Endothelial cell of umbilical vein (primary cell): ENCODE measurements around the gene RFC3. TPM values are rescaled to one million over a fixed set of nuclear protein-coding genes. Genes with fewer than 3 reads are reported as not detected.

ENCODE experiments used
- BruUV-seq: library from RNA; stranded (reverse); fragments of 400-500 nt; replicated peaks from 2 replicates; lab custom pipeline; 2021; lab: Mats Ljungman, UMichigan
- CTCF ChIA-PET: fragments of 300-600, 350-600 bp; sonication (Branson Sonifier 250); formaldehyde crosslinking; loops from one replicate; lab custom pipeline; 2021; ENCODE audit warnings: antibody characterized with exemption, inconsistent platforms; lab: Charles Lee
- POLR2A ChIA-PET: fragments of 300-600, 350-600 bp; sonication (Branson Sonifier 250); formaldehyde crosslinking; loops from one replicate; lab custom pipeline; 2021; ENCODE audit warnings: antibody characterized with exemption, inconsistent platforms; lab: Charles Lee
- DNase-seq: peaks from one replicate; pipeline ENCODE4 v3.0.0-alpha.2; 2011; ENCODE audit warnings: low read depth, low spot score
- FAIRE-seq: peaks from 2 replicates; lab custom pipeline; 2011; peaks lifted over from hg19 to GRCh38; lab: Jason Lieb, UNC
- H2AFZ ChIP-seq: 2 replicates; pipeline ENCODE4 v1.6.0; 2012; ENCODE audit warnings: low read depth, low read length, control low read depth, inconsistent platforms
- H3K27ac ChIP-seq: 2 replicates; pipeline ENCODE4 v1.5.1; 2011; ENCODE audit warnings: low read depth, mild to moderate bottlenecking, control low read depth, low read length, moderate library complexity; ENCODE audit not compliant: insufficient read depth
- H3K27me3 ChIP-seq, 2 experiments: 2 replicates each; pipeline versions ENCODE4 v1.6.0 to v1.6.1; 2011; ENCODE audit warnings: low read length in 2 of 2, mixed read lengths in 1 of 2; ENCODE audit not compliant: control insufficient read depth in 2 of 2, insufficient read depth in 2 of 2
- H3K36me3 ChIP-seq, 2 experiments: 2 replicates in 1 of 2; 3 replicates in 1 of 2; pipeline ENCODE4 v1.5.1; 2011; ENCODE audit warnings: low read length in 2 of 2, mild to moderate bottlenecking in 1 of 2, moderate library complexity in 1 of 2; ENCODE audit not compliant: control insufficient read depth in 2 of 2, insufficient read depth in 2 of 2; ENCODE audit errors: extremely low read depth in 1 of 2
- H3K4me1 ChIP-seq: 3 replicates; pipeline ENCODE4 v1.5.1; 2011; ENCODE audit warnings: mild to moderate bottlenecking, low read length; ENCODE audit not compliant: control insufficient read depth, insufficient read depth; ENCODE audit errors: extremely low read depth
- H3K4me2 ChIP-seq: 2 replicates; pipeline ENCODE4 v1.6.1; 2011; ENCODE audit warnings: low read length, control low read depth, mixed read lengths; ENCODE audit not compliant: insufficient read depth
- H3K4me3 ChIP-seq, 3 experiments: fragments of 200-600 bp in 1 of 3; sonication (generic), shearing (Covaris generic) in 1 of 3; replicated peaks in 1 of 3; 2 replicates each; pipeline ENCODE4 v1.5.1; 2011 to 2016; ENCODE audit warnings: control low read depth in 3 of 3, low read length in 3 of 3, mild to moderate bottlenecking in 2 of 3, inconsistent platforms in 1 of 3, low read depth in 1 of 3, moderate library complexity in 1 of 3; ENCODE audit not compliant: insufficient read depth in 1 of 3
- H3K79me2 ChIP-seq: 2 replicates; pipeline ENCODE4 v1.6.0; 2012; ENCODE audit warnings: low read length, inconsistent platforms; ENCODE audit not compliant: control insufficient read depth, insufficient read depth
- H3K9ac ChIP-seq: replicated peaks from 2 replicates; pipeline ENCODE3; 2011; ENCODE audit warnings: low read length, control low read depth; ENCODE audit not compliant: insufficient read depth; ENCODE audit errors: extremely low read depth
- H3K9me1 ChIP-seq: replicated peaks from 3 replicates; pipeline ENCODE4 v1.6.0; 2011; ENCODE audit warnings: mild to moderate bottlenecking, low read length; ENCODE audit not compliant: control insufficient read depth, insufficient read depth; ENCODE audit errors: extremely low read depth
- H3K9me3 ChIP-seq: replicated peaks from 2 replicates; pipeline ENCODE4 v1.5.1; 2012; ENCODE audit warnings: low read length, inconsistent platforms; ENCODE audit not compliant: control insufficient read depth, insufficient read depth
- H4K20me1 ChIP-seq: replicated peaks from 2 replicates; pipeline ENCODE3; 2011; ENCODE audit warnings: mild to moderate bottlenecking, low read length; ENCODE audit not compliant: control insufficient read depth, insufficient read depth; ENCODE audit errors: extremely low read depth
- CTCF ChIP-seq, 2 donors: IDR thresholded peaks; 1 replicate in 1 of 2; 2 replicates in 1 of 2; pipeline ENCODE4 v1.5.1; 2011; ENCODE audit warnings: low read length in 2 of 2, mild to moderate bottlenecking in 2 of 2, moderate library complexity in 2 of 2, control low read depth in 1 of 2, inconsistent platforms in 1 of 2, low read depth in 1 of 2; ENCODE audit not compliant: insufficient read depth in 1 of 2; ENCODE audit errors: extremely low read depth in 1 of 2
- EZH2 ChIP-seq: IDR thresholded peaks from 2 replicates; pipeline ENCODE4 v1.6.1; 2012; ENCODE audit warnings: borderline replicate concordance, low read depth, mild to moderate bottlenecking, moderate library complexity, low read length, inconsistent platforms; ENCODE audit not compliant: severe bottlenecking
- FOS ChIP-seq: IDR thresholded peaks from 2 replicates; pipeline ENCODE4 v1.6.1; 2011; ENCODE audit warnings: mild to moderate bottlenecking, low read length, moderate library complexity, borderline replicate concordance; ENCODE audit not compliant: insufficient read depth
- GATA2 ChIP-seq: IDR thresholded peaks from 2 replicates; pipeline ENCODE4 v1.7.0; 2011; ENCODE audit warnings: low read depth, mild to moderate bottlenecking, moderate library complexity, mixed read lengths, low read length; ENCODE audit not compliant: insufficient read length, insufficient read depth
- JUN ChIP-seq: IDR thresholded peaks from 2 replicates; pipeline ENCODE4 v1.6.1; 2011; ENCODE audit warnings: borderline replicate concordance, low read depth; ENCODE audit not compliant: insufficient read length, insufficient read depth
- MAX ChIP-seq: IDR thresholded peaks from 2 replicates; pipeline ENCODE4 v1.6.1; 2011; ENCODE audit not compliant: insufficient read depth, insufficient read length
- MYC ChIP-seq: IDR thresholded peaks from one replicate; pipeline ENCODE4 v1.6.1; 2011; ENCODE audit warnings: mild to moderate bottlenecking, low read depth, low read length
- POLR2A ChIP-seq: IDR thresholded peaks from 2 replicates; pipeline ENCODE4 v1.6.1; 2012; ENCODE audit warnings: low read depth, mild to moderate bottlenecking, control low read depth, low read length
- POLR2AphosphoS5 ChIP-seq: IDR thresholded peaks from 2 replicates; pipeline ENCODE4 v1.6.1; 2012; ENCODE audit warnings: low read depth, mild to moderate bottlenecking, control low read depth, low read length, moderate library complexity; ENCODE audit not compliant: insufficient read depth
- dilution Hi-C: fragments of 300-500 bp; cut with MboI; formaldehyde crosslinking; loops from one replicate; pipeline ENCODE4 v1.15.0; 2019; ENCODE audit warnings: low sequenced_read_pairs; ENCODE audit not compliant: extremely low pct_ligation_motif_present
- intact Hi-C: fragments of 100-400 bp; cut with micrococcal nuclease; formaldehyde crosslinking; loops from one replicate; pipeline ENCODE4 v1.10.0; 2022
- polyA plus RNA-seq, 4 experiments: library from polyadenylated mRNA; depleted of rRNA in 3 of 4; stranded (reverse) in 3 of 4; unstranded in 1 of 4; fragments of >200 nt; gene quantifications; 2 replicates each; pipeline versions ENCODE4 v1.2.1 to v1.2.3, GENCODE V29; 2011 to 2012; ENCODE audit warnings: missing spikeins in 1 of 4
- total RNA-seq: library from RNA; stranded (reverse); gene quantifications from 2 replicates; pipeline ENCODE4 v1.2.3, GENCODE V29; 2021

The RFC3 gene
- total and polyA plus RNA-seq, 2 donors (not counting 3 experiments of a cell fraction or from before 2014, with no cell fraction given), result 7.3 to 17.9 TPM

GRCh38 chr13:33842207-33842606 lies 24.3 kb downstream of the RFC3 start:
- no peaks in the 10 kb centered on the region for H3K27me3 ChIP-seq
- no peak overlapping the region for H3K4me3 ChIP-seq
- no peak overlapping the region for H3K27ac ChIP-seq
- BruUV-seq, result no TSS peak
- CTCF ChIA-PET, result no interaction called here
- intact Hi-C loops, result no loop called here
- dilution Hi-C loops, result no loop called here
- H3K4me1 ChIP-seq, result no peaks in the 10 kb centered on the region
- no peaks in the 10 kb centered on the region for H3K9me3 ChIP-seq
- no peaks in the 10 kb centered on the region for H3K79me2 ChIP-seq
- H3K36me3 ChIP-seq, result no peaks in the 10 kb centered on the region
- POLR2A ChIA-PET, result no interaction called here
- no peak for DNase-seq
- no peaks in the 10 kb centered on the region for H4K20me1 ChIP-seq
- H3K9ac ChIP-seq, result no peak overlapping the region
- TF ChIP-seq CTCF (IDR thresholded peaks at IDR 0.05; ENCODE audit: extremely low read depth in 1 of 2, insufficient read depth in 1 of 2, low read depth in 1 of 2, low read length in 2 of 2) (no peak), POLR2A (no peak), MAX (no peak), MYC (no peak), POLR2AphosphoS5 (no peak), FOS (no peak), EZH2 (no peak), JUN (no peak), GATA2 (no peak)
- H2AFZ ChIP-seq, result no peak overlapping the region
- FAIRE-seq, result no peak
- no peak overlapping the region for H3K4me2 ChIP-seq
- no peaks in the 10 kb centered on the region for H3K9me1 ChIP-seq
